D341Med (cell line): ENCODE data around the gene MTA1.
A peak's percentile ranks its signal among the peaks of the same experiment; 100 is the strongest.

ENCODE experiments used
- DNase-seq: peaks from one replicate; pipeline ENCODE4 v3.0.0; 2012; ENCODE audit warnings: low spot score

MTA1 gene

DNA sequence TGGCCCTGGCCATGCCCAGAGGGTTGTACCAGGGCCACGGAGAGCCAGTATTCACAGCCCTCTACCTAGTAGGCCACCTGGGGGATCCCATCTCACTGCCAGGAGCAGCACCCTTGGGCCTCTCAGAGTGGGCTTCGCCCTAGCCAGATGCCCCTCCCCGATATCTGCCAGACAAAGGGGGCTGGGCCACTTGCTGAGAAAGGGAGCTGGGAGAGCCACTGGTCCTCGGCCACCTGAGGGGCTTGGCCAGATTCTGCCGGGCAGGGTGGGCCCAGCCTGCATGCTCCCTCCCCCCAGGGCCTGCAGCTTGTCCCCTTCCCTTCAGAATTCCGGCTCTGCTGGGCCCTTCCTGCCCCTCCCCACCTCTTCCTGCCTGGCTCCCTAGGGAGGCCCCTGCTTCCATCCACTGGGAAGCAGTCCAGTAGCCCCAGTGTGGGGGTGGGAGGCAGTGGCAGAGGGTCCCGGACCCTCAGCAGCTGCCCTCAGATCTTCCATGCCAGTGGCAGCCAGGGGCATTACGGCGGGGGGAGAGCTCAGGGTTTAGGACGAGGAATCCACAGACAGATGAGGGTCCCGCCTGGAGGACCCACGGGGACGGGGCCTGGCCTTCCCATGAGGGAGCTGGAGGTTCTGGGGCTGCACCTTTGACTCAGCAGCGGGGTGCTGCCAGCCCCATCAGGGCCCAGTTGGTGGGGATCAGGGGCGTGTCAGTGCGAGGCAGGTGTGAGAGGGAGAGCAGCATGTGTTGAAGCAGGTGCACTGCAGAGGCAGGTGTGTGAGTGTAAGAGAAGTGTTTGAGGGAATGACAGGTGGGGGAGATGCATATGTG, 57.4 kb downstream of the MTA1 start:
- DNase-seq: no peak

DNA sequence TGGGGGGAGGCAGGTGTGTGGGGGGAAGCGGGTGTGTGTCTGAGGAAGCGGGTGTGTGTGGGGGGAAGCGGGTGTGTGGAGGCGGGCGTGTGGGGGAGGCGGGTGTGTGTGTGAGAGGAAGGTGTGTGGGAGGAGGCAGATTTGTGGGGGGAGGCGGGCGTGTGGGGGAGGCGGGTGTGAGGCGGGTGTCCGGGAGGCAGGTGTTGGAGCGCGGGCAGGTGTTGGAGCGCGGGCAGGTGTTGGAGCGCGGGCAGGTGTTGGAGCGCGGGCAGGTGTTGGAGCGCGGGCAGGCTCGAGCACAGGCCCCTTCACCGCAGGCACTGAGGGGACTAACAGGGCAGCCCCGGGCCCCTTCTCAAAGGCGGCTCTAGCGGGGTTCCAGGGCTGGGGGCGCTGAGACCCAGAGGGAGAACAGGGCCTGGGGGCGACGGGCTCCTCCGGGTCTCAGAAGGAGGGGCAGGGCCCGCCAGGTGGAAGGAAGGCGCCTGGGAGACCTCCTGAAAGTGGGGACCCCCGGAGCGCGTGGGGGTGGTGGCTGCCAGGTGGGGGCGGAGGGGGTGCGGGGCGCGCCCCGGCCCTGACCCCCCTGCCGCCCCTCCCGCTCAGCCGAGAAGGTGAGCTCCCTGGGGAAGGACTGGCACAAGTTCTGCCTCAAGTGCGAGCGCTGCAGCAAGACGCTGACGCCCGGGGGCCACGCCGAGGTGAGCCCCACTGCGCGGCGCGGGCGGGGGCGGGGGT, 58.2 kb downstream of the MTA1 start:
- DNase-seq: no peak

DNA sequence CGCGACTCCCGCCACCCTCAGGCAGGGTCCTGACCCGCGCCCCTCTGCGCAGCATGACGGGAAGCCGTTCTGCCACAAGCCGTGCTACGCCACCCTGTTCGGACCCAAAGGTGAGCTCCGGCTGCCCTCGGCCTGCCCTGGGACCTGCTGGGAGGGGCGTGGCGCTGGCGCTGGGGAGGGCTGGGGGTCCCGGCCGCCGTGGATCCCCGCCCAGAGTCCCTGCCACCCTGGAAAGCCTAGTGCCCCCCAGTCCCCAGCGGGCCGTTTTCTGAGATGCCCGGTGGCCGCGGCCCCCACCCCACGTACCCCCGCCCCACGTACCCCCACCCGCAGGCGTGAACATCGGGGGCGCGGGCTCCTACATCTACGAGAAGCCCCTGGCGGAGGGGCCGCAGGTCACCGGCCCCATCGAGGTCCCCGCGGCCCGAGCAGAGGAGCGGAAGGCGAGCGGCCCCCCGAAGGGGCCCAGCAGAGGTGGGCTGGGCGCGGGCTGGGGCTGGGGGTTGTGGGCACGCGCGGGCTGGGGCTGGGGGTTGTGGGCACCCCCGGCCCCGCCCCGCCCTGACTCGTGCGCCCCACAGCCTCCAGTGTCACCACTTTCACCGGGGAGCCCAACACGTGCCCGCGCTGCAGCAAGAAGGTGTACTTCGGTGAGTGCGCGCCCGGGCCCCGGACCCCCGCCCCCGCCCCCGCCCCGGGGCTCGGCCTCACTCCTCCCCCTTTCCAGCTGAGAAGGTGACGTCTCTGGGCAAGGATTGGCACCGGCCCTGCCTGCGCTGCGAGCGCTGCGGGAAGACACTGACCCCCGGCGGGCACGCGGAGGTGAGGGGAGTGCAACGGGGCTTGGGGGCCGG, 59.0 kb downstream of the MTA1 start:
- no peak for DNase-seq

DNA sequence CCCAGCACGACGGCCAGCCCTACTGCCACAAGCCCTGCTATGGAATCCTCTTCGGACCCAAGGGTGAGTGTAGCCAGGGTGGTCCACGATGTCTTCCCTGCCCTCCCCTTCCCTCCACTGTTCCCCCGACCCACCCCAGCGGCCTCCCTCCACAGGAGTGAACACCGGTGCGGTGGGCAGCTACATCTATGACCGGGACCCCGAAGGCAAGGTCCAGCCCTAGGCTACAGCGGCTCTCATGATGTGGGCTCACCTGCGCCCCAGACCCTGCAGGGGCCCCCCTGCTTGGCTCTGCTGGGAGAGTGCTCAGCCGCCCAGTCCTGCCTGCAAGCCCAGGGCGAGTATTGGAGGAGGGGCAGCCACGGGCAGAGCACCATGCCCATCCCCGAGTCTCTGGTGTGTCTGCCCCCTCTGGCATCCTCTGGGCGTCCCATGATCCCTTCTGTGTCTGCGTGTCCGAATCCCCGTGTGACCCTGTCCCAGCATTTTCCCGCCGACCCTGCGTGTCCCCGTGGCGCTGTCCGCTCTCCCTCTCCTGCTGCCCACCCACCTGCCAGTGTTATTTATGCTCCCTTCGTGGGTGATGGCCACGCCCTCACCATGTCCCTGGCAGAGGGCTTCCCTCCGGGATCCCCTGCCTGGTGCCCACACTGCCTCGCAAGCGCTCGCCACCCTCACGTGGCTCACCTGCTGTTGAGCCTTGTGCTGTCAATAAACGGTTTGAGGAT, 60.0 kb downstream of the MTA1 start:
- DNase-seq: no peak

DNA sequence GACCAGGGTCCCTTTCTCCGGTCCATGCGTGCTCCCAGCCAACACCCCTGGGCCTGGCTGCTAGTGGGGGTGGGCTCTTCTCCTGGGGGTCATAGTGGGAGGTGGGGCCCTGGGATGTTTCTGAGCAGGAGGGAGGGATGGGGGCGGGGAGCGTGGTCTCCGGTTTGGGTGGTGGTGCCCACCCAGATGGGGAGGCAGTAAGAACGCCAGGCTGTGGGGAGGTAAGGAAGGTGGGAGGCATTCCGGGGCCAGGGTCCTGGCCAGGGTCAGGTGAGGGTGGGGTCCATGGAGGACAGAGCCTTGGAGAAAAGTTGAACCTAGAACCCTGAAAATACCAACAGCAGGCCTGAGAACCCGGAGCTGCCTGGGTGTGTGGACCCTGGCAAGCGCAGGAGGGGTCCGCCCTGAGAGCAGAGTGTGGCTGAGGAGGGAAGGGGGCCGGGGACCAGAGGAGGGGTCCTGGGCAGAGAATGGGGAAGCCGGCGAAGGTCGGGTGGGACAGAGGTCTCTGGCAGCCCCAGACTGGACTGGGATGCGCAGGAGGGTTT, 60.6 kb downstream of the MTA1 start:
- no peak for DNase-seq

DNA sequence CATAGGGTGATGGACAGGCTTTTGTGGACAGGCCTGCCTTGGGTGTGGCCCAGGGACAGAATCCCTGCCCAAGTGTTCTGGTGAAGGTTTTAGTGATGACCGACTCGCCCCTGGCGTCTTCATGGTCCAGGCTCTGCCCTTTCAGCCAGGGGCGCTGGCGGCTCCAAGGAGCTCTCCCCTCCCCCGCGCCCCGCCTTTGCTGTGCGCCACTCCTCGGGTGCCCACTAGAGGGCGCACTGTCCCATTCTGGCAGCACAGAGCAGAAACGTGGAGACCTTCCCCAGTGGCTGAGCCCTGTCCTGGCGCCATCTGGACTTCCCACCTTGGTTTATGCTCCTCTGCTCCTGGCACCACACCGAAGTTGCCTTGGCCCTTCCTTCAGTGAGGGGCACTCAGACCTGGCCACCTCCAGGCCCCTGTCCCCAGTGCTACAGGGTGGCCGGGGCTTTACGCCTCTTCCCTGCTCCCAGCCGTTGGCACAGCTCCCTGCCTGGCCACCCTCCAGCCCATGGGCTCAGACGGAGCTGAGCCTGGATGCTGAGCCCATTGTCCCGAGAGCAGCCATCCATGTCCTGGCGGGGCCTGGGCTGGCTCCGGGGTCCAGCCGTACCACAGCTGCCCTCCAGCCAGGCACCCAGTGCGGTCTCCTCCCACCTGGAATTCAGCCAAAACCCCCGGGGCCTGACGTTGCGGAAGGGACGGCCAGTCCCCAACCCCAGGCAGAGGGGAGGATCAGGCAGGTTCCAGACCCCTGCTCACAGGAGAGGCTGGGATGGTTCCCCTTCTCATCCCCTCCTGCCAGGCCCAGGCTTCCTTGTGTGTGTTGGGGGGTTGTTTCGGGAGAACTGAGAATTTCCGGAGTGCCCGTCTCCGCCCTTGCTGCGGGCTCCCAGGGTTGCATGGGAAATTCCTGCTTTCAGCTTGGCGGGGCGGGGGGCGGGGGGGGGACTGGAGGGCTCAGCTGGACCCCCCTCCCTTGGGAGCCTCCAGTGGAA, 61.5 kb downstream of the MTA1 start:
- peak; percentile 89 for DNase-seq

DNA sequence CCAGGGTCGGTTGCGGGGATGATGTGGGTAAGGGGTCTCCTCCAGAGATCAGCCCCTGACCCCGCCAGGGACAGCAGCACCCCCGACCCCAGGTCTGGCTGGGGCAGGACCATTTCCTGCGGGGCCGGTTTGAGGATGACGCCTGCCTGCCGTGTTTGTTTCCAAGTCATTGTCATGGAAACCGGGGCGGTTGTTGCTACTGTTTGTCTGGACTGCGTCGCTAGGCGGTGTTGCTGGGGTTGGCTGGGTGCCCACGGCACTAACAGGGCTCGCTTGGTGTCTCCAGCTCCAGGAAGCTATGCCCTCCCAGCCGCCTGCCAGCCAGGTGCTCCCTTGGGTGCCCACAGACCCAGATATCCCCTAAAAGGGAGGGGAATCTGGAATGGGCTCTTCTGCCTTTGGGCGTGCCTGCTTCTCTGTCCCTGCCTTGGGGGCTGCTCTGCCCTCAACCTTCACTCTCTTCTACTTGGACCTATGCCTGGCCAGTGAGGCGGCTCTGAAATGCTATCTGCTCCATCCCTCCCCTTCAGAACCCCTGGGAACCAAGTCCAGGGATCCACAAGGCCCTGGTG, 62.3 kb downstream of the MTA1 start:
- peak; percentile 90 for DNase-seq

DNA sequence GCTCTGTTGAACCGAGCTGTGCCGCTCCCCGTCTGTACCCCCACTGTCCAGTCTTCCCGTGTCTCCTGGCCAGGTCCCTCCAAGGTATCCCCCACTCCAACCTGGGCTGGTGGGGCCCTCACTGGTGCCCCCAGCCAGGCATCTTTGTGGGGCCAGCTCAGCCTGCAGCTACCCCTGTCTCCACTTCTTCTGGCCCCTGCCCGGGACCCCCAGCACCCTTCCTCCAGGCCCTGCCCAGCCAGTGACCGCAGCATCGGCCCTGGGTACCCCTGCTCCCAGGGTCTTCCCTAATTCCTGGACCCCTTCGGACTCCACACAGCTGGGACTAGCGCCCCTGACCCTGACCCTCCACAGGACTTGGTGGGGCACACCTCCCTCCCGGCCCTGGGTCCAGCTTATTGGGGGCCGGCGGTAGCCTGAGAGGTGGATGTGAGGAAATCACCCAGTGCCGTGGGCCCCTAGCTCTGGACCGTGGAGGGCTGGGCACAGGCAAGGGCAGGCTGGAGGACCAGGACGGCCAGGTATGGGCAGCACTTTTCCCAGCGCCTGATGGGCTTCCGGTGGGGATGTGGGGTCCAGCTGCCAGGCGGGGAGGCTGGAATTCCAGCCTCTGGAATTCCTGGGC, 63.0 kb downstream of the MTA1 start:
- no peak for DNase-seq

DNA sequence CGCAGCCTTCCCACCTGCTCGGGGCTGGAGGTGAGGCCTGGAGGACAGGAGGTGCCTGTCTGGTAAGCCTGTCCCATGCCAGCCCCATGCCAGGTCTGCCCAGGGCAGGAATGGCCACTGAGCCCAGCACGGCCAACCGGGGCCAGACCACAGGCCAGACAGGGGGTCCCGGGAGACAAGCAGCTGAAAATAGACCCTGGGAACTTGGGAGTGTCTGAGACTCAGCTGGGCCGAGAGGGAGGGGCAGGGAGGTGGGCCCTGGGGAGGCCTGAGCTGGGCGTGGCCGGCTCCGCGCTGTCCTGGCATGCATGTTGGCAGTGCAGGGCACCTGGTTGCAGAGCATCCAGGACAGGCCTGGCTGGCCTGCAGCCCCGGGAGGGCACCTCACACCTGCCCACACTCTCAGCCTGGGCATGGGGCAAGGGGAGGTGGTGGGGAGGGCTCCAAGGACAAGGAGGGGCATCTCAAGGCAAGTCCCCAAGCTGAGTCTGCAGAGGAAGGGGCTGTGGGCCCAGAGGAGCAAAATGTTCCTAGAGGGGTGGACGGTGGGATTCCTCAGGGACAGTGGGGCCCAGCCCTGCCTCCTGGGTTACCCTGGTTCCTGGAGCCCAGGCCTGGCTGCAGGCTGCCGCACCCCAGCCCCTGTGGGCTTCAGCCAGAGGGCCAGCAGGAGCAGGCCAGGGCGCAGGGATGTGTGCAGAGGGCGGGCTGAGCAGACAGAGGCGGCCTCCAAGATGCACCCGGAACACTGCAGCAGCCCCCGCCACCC, 63.9 kb downstream of the MTA1 start:
- DNase-seq: no peak

DNA sequence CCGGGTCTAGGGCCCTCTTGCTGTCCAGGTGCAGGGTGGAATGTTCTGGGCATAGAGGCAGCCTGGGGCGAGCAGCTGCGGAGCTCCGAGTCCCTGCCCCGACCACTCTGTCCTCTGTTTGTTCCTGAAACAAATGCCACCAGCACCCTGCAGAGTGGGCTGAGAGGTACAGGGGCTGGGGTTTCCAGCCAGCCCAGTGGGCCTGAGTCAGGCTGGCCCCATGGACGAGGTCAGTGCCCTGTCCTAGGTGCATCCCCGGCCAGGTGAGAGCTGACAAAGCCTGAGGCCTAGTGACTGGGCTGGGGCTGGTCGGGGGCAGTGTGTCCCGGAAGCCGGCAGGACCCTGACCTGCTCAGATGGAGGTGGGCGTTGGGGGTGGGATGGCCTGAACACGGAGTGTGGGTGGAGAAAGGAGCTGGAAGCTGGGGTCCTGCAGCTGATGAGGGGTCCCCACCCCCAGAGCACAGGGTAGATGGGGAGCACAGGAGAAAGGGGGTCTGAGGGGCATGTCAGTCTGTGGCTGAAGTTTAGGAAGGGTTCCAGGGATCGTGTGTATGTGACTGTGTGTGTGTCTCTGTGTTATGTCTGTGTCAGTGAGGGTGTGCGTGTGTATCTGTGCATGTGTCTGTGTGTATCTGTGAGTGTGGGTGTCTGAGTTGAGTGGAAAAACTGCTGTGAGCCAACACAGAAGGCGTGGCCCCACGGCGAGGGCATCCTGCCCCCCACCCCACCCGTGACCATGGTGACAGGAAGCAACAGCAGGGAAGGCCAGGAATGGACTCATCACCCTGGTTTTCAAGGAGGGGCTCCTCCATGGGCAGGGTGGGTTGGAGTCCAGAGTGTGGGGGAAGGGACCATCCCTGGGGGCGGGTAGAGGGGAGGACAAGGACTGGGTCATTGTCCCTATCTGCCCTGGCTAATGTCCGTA, 64.7 kb downstream of the MTA1 start:
- no peak for DNase-seq

DNA sequence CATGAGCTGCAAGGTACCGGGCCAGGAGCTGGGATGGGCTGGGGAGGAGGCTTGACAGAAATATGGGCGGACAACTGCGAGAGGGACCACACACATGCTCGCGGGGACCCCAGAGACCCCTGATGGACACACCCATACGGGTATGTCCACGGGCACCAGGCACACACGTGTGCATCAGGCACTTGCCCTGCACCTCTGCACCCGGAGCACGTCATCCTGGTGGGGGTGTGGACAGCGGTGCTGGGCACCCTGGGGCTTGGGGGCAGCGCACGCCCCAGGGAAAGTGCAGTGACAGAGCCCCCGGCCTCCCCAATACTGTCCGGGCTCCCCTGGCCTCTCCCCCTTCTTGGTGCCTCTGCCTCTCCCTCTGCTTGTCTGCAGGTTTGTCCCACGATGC, 65.4 kb downstream of the MTA1 start:
- no peak for DNase-seq

DNA sequence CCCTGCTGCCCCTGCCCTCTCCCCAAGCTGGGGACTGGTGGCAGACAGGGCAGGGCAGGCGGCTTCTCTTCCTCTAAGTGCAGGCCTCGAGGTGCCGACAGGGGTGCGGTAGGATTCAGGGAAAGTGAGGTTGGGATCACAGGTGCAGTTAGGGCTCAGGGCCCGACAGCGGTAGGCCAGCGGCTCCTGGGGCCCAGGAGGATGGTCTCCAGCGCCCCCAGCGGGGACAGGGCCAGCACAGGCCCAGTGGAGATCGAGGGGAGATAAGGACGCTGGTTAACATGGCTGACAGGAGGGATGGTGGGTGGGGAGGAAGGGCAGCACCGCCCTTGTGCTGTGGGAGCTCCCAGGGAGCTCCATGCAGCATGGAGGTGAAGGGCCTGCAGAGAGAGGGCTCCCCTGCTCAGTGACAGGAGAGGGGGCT, 66.1 kb downstream of the MTA1 start:
- DNase-seq: no peak

DNA sequence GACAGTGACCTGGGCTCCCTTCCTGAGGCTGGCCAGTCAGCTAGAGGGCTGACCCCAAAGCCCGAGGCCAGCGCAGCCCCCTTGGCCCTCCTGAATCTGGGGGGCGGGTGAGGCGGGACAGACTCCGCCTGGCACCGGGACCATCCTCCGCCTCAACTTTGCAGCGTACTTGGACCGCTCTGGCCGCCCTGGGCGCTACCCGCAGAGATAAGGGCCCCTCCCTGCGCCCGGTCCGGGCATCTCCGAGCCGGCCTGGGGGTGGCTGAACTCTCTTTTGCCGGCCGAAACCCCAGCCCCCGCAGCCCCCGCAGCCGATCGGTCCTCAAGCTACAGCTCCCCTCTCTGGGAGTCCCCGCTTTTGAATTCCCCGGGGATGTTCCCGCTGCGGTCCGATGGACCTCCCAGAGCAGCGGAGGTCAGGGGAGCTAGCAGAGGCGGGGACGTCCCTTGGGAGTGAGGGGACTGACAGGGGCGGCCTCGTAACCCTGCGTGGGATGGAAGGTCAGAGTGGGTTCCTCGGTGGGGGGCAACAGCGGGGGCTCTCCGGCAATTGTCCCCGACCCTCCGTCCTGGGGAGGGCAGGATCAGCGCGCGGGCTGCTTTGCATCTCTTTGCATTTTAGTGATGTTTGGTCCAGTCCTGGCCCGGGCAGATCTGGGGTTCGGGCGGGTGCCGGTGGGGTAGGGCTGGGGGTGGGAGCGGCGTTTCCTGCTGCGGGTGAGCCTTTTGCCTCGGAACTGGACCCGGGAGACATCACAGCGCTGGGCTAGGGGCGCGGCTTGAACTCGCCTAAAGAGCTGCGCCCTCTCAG, 66.7 kb downstream of the MTA1 start, which contains the start of gene CRIP1:
CRIP1 (plus strand) TSS at position 724 of the 811 bp plus-strand sequence. CDS start 374 bp downstream, outside the sequence.
- DNase-seq: no peak

DNA sequence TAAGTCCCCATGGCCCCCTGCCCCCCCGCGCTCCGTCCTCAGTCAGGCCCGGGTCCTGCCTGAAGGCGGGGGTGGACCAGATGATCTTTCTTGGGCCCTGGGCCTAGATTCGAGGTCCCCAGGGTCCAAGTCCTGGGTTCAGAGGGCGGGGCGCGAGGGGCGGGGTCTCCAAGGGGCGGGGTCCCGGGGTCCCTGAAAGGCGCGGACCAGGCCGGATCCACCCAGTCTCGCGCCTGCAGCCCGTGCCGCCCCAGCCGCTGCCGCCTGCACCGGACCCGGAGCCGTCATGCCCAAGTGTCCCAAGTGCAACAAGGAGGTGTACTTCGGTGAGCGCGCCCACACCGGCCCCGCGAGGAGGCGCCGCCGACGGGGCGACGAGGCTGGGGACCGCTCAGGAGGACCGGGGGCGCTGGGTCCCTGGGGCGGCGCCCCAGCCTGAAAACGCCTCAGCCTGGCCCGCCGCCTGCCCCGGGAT, 67.4 kb downstream of the MTA1 start:
- DNase-seq: no peak

DNA sequence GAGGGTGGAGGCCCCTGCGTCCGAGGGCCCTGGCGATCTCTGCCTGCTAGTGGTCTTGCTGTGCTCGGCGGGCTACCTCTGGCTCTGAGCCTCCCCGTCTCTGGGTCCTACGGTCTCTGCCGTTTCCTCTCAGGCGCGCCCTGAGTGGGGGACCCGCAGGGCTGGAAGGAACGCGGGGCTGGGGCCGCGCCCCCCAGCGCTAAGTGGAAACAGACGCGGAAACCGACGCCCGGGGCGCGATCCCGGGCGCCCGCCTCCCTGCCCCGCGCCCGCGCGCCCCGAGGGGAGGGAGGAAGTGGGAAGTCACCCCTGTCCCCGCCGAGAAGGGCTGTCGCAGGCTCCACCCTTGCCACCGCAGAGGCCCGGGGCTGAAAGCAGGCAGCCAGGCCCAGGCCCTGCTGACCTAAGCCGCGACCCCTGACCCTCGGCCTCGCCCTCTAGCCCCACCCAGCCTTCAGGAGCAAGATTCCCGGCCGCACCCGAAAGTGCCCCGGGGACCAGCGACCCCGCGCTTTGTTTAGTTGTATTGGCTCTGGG, 67.9 kb downstream of the MTA1 start:
- no peak for DNase-seq
